ENCODE data around the gene CDO1. TPM values are rescaled to one million over a fixed set of nuclear protein-coding genes. Genes with fewer than 3 reads are reported as not detected.
A peak's percentile ranks its signal among the peaks of the same experiment; 100 is the strongest.

CDO1 gene
- total RNA-seq, result 6.8 TPM
- long read RNA-seq, partial matches to known transcripts, result 0 of 3 reads
- long read RNA-seq, other reads (novel, unspliced or antisense), result 0 of 3 reads

- TF ChIP-seq CTCF (IDR thresholded peaks at IDR 0.05; ENCODE audit: borderline replicate concordance), result no peak
- intact Hi-C loops (cut with micrococcal nuclease), result no loop called here
- Histone ChIP-seq H3K4me1 (peaks cover 17% of the 10 kb centered on the region), H3K27me3 (ENCODE audit: low read depth) (peaks cover 60% of the 10 kb centered on the region), H3K4me3 (peak within 1 kb of the TSS; percentile 73), H3K9me3 (replicated peaks) (no peaks in the 10 kb centered on the region), H3K36me3 (no peaks in the 10 kb centered on the region), H3K27ac (replicated peaks) (peak within 1 kb of the TSS; percentile 85)
- DNase-seq, result peak; percentile 58
Observed at GRCh38 chr5:115816226-115817081, at the start of gene CDO1. CDO1 (minus strand) TSS chr5:115816659; CDS start chr5:115816397, 262 bp downstream.

- H3K36me3 ChIP-seq, result no peaks in the 10 kb centered on the region
- no peak overlapping the region for H3K4me3 ChIP-seq
- peaks cover 10% of the 10 kb centered on the region for H3K9me3 ChIP-seq (replicated peaks)
- peaks cover 56% of the 10 kb centered on the region for H3K4me1 ChIP-seq
- H3K27me3 ChIP-seq (ENCODE audit: low read depth), result no peaks in the 10 kb centered on the region
- no peak overlapping the region for H3K27ac ChIP-seq (replicated peaks)
- TF ChIP-seq CTCF (IDR thresholded peaks at IDR 0.05; ENCODE audit: borderline replicate concordance), result no peak
- intact Hi-C loops (cut with micrococcal nuclease), result no loop called here
- DNase-seq, result no peak
Observed at GRCh38 chr5:115859378-115859777, 42.9 kb upstream of the CDO1 start.

GRCh38 chr5:115858396-115858795, 41.9 kb upstream of the CDO1 start:
- no peak overlapping the region for H3K4me3 ChIP-seq
- peaks cover 53% of the 10 kb centered on the region for H3K4me1 ChIP-seq
- intact Hi-C loops (cut with micrococcal nuclease), result no loop called here
- H3K27me3 ChIP-seq (ENCODE audit: low read depth), result no peaks in the 10 kb centered on the region
- no peak for DNase-seq
- peaks cover 5% of the 10 kb centered on the region for H3K36me3 ChIP-seq
- TF ChIP-seq CTCF (IDR thresholded peaks at IDR 0.05; ENCODE audit: borderline replicate concordance), result no peak
- H3K27ac ChIP-seq (replicated peaks), result no peak overlapping the region
- peaks cover 11% of the 10 kb centered on the region for H3K9me3 ChIP-seq (replicated peaks)

GRCh38 chr5:115857626-115858349, 41.3 kb upstream of the CDO1 start:
- intact Hi-C loops (cut with micrococcal nuclease), result no loop called here
- no peak overlapping the region for H3K27ac ChIP-seq (replicated peaks)
- peaks cover 53% of the 10 kb centered on the region for H3K4me1 ChIP-seq
- TF ChIP-seq CTCF (IDR thresholded peaks at IDR 0.05; ENCODE audit: borderline replicate concordance), result no peak
- no peaks in the 10 kb centered on the region for H3K27me3 ChIP-seq (ENCODE audit: low read depth)
- no peak overlapping the region for H3K4me3 ChIP-seq
- peaks cover 5% of the 10 kb centered on the region for H3K36me3 ChIP-seq
- H3K9me3 ChIP-seq (replicated peaks), result peaks cover 11% of the 10 kb centered on the region
- DNase-seq, result no peak

- Histone ChIP-seq H3K9me3 (replicated peaks) (peaks cover 11% of the 10 kb centered on the region), H3K27ac (replicated peaks) (no peak overlapping the region), H3K36me3 (peaks cover 5% of the 10 kb centered on the region), H3K4me3 (no peak overlapping the region), H3K27me3 (ENCODE audit: low read depth) (no peaks in the 10 kb centered on the region), H3K4me1 (peaks cover 54% of the 10 kb centered on the region)
- DNase-seq, result no peak
- no peak for TF ChIP-seq CTCF (IDR thresholded peaks at IDR 0.05; ENCODE audit: borderline replicate concordance)
- intact Hi-C loops (cut with micrococcal nuclease), result no loop called here
Observed at GRCh38 chr5:115857057-115857479, 40.6 kb upstream of the CDO1 start.
